CD14-positive monocyte (primary cell): Measurements from ENCODE around the gene LYRM1. TPM values are rescaled to one million over a fixed set of nuclear protein-coding genes. Genes with fewer than 3 reads are reported as not detected.

Experiments
- DNase-seq, 3 donors: peaks; one replicate each; pipeline ENCODE4 v3.0.0-alpha.2; 2011 to 2022
- H2AFZ ChIP-seq: 2 replicates; pipeline ENCODE4 v1.6.0; 2012; ENCODE audit warnings: mild to moderate bottlenecking, low read depth, low read length, inconsistent platforms; ENCODE audit not compliant: insufficient read depth, poor library complexity, severe bottlenecking
- H3K27ac ChIP-seq, 2 donors: 1 replicate in 1 of 2; 2 replicates in 1 of 2; pipeline ENCODE4 v1.5.1; 2012 to 2013; ENCODE audit warnings: low read length in 2 of 2, control low read depth in 1 of 2, inconsistent platforms in 1 of 2, low read depth in 1 of 2, mild to moderate bottlenecking in 1 of 2
- H3K27me3 ChIP-seq, 2 donors: one replicate each; pipeline versions ENCODE4 v1.6.0 to v1.6.1; 2011 to 2013; ENCODE audit warnings: low read length in 2 of 2; ENCODE audit not compliant: control insufficient read depth in 2 of 2, insufficient read depth in 2 of 2
- H3K36me3 ChIP-seq, 2 donors: replicated peaks in 1 of 2; 1 replicate in 1 of 2; 2 replicates in 1 of 2; pipeline versions ENCODE4 v1.5.1 to v1.6.1; 2012 to 2013; ENCODE audit warnings: low read length in 2 of 2, control low read depth in 1 of 2, inconsistent platforms in 1 of 2, mild to moderate bottlenecking in 1 of 2; ENCODE audit not compliant: insufficient read depth in 2 of 2, control insufficient read depth in 1 of 2
- H3K4me1 ChIP-seq, 2 donors: 1 replicate in 1 of 2; 2 replicates in 1 of 2; pipeline versions ENCODE4 v1.5.1 to v1.6.1; 2012 to 2013; ENCODE audit warnings: low read length in 2 of 2, control low read depth in 1 of 2, inconsistent platforms in 1 of 2, mild to moderate bottlenecking in 1 of 2, moderate library complexity in 1 of 2; ENCODE audit not compliant: insufficient read depth in 2 of 2, control insufficient read depth in 1 of 2
- H3K4me2 ChIP-seq: replicated peaks from 2 replicates; pipeline ENCODE3; 2012; ENCODE audit warnings: low read length, moderate library complexity, mild to moderate bottlenecking; ENCODE audit not compliant: poor library complexity, severe bottlenecking; ENCODE audit errors: extremely low read depth
- H3K4me3 ChIP-seq, 3 experiments: fragments of 200-600 bp in 1 of 3; sonication (generic) in 1 of 3; replicated peaks in 1 of 3; 1 replicate in 2 of 3; 2 replicates in 1 of 3; pipeline ENCODE4 v1.5.1; 2011 to 2013; ENCODE audit warnings: low read length in 3 of 3, mild to moderate bottlenecking in 3 of 3, control low read depth in 2 of 3, low read depth in 2 of 3, inconsistent platforms in 1 of 3, moderate library complexity in 1 of 3
- H3K79me2 ChIP-seq: 2 replicates; pipeline ENCODE4 v1.6.0; 2012; ENCODE audit warnings: mild to moderate bottlenecking, control low read depth, inconsistent platforms, low read length, moderate library complexity; ENCODE audit not compliant: insufficient read depth
- H3K9ac ChIP-seq: 2 replicates; pipeline ENCODE4 v1.6.0; 2017; ENCODE audit warnings: low read length, mild to moderate bottlenecking; ENCODE audit not compliant: insufficient read depth, poor library complexity, severe bottlenecking
- H3K9me3 ChIP-seq, 2 donors: replicated peaks in 1 of 2; 1 replicate in 1 of 2; 2 replicates in 1 of 2; pipeline versions ENCODE4 v1.5.1 to v1.6.1; 2012 to 2013; ENCODE audit warnings: low read length in 2 of 2, control low read depth in 1 of 2; ENCODE audit not compliant: control insufficient read depth in 1 of 2, insufficient read depth in 1 of 2
- H4K20me1 ChIP-seq: 2 replicates; pipeline ENCODE4 v1.6.0; 2012; ENCODE audit warnings: mild to moderate bottlenecking, low read length, control low read depth, moderate library complexity; ENCODE audit not compliant: insufficient read depth
- H3K27ac Mint-ChIP-seq, 7 donors: one replicate each; pipeline ENCODE4 v1.8.0; 2020; ENCODE audit warnings: mild to moderate bottlenecking in 7 of 7, mixed read lengths in 7 of 7, moderate library complexity in 6 of 7, inconsistent platforms in 2 of 7
- H3K27me3 Mint-ChIP-seq, 3 donors: one replicate each; pipeline ENCODE4 v1.8.0; 2021 to 2022; ENCODE audit warnings: low read depth in 3 of 3, mild to moderate bottlenecking in 3 of 3, mixed read lengths in 3 of 3, moderate library complexity in 3 of 3, inconsistent platforms in 1 of 3
- H3K36me3 Mint-ChIP-seq, 2 donors: one replicate each; pipeline ENCODE4 v1.8.0; 2020; ENCODE audit warnings: mixed read lengths in 2 of 2, inconsistent platforms in 1 of 2, mild to moderate bottlenecking in 1 of 2
- H3K4me1 Mint-ChIP-seq: one replicate; pipeline ENCODE4 v1.8.0; 2020; ENCODE audit warnings: mild to moderate bottlenecking, mixed read lengths
- H3K4me3 Mint-ChIP-seq, 2 donors: one replicate each; pipeline ENCODE4 v1.8.0; 2020; ENCODE audit warnings: mild to moderate bottlenecking in 2 of 2, mixed read lengths in 2 of 2, moderate library complexity in 1 of 2
- H3K9me3 Mint-ChIP-seq, 7 donors: one replicate each; pipeline ENCODE4 v1.8.0; 2020 to 2022; ENCODE audit warnings: mixed read lengths in 7 of 7, mild to moderate bottlenecking in 6 of 7, moderate library complexity in 6 of 7, inconsistent platforms in 2 of 7
- WGBS: methylation state at CpG from one replicate; pipeline ENCODE4 v1.1.5; 2013; ENCODE audit warnings: missing lambda C conversion rate; ENCODE audit not compliant: insufficient coverage; 5-methylcytosine and 5-hydroxymethylcytosine counted together
- intact Hi-C, 2 donors: fragments of 100-400 bp; cut with micrococcal nuclease; formaldehyde crosslinking; loops; one replicate each; pipeline versions ENCODE4 v1.15.0 to v1.15.1; 2023
- polyA plus RNA-seq, 3 donors: library from polyadenylated mRNA; depleted of rRNA in 1 of 3; unstranded in 2 of 3; stranded (reverse) in 1 of 3; fragments of 300-500 nt in 2 of 3; fragments of >200 nt in 1 of 3; fragmentation: Illumina TruSeq in 2 of 3; gene quantifications; 1 replicate in 2 of 3; 2 replicates in 1 of 3; pipeline ENCODE4 v1.2.3, GENCODE V29; 2012 to 2021
- TF ChIP-seq, protein P1 (sequence below): fragments of 200-600 bp; IDR thresholded peaks from one replicate; pipeline ENCODE4 v1.8.0; 2022; ENCODE audit warnings: antibody characterized with exemption, mild to moderate bottlenecking

The LYRM1 gene
- polyA plus RNA-seq, 3 donors = 14.8 to 29.5 (median 25.5) TPM

DNA sequence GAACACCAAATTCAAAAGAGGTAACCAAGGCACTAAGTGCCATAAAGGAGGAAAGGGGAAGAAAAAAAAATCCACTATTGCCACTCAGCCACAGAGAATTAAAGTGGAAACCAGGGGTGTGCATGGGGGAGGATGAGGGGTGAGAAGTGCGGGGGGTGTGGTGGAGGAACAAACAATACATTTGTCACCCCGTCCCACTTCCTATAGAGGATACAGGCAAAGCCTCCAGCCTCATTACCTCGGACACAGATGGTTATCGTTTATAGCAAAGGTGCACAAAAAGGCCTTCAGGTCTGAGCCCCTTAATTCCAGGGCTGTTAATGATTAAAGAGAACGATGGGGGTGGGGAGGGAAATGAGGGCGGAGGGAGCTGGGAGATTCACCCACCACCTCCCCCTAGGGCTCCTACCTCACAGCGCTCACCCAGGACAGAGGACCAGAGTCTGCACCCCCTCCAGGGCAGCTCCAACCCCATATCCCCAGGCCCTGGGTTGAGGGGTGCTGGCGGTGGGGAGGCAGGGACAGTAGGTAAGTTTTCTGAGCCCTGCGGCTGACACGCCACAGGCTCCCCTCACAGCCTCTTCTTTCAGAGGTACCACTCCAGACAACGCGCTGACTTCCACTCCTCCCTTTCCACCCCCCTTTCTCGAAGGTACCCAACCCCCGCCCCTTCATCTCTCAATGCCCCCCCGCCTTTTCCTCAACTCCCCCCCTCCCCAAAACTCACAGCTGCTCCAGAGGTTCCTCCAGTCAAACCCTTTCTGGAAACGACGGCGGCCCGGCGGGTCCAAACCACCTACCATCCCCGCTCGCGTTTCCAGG, 883 bp upstream of the LYRM1 start:
- WGBS = 0% methylated on average over 8 of the region's 23 CpGs
- peaks cover 0 to 6% (median 0%) of the 10 kb centered on the region in 3 donors for H3K27me3 Mint-ChIP-seq
- Histone ChIP-seq H3K27me3 (no peaks in the 10 kb centered on the region), H3K4me2 (peak overlapping the region; percentile 91), H3K4me3 (peak overlapping the region; percentile 53 to 83 (median 76)), H3K9ac (peak overlapping the region; percentile 91), H4K20me1 (peaks cover 24% of the 10 kb centered on the region), H3K9me3 (no peaks in the 10 kb centered on the region), H3K4me1 (peaks cover 46 to 66% of the 10 kb centered on the region in 2 donors), H3K27ac (peak overlapping the region; percentile 87 to 97), H3K79me2 (peaks cover 75% of the 10 kb centered on the region), H3K36me3 (peaks cover 0 to 13% of the 10 kb centered on the region in 2 donors), H2AFZ (peak overlapping the region; percentile 69)
- intact Hi-C loops = loop anchor here in 1 of 2 donors (10.0 kb wide), 1 partner anchor 155 kb away; the partner anchor contains the start of gene THUMPD1
- DNase-seq = peak in 2 of 3 donors; percentile 39 to 80
- TF ChIP-seq, protein P1, sequence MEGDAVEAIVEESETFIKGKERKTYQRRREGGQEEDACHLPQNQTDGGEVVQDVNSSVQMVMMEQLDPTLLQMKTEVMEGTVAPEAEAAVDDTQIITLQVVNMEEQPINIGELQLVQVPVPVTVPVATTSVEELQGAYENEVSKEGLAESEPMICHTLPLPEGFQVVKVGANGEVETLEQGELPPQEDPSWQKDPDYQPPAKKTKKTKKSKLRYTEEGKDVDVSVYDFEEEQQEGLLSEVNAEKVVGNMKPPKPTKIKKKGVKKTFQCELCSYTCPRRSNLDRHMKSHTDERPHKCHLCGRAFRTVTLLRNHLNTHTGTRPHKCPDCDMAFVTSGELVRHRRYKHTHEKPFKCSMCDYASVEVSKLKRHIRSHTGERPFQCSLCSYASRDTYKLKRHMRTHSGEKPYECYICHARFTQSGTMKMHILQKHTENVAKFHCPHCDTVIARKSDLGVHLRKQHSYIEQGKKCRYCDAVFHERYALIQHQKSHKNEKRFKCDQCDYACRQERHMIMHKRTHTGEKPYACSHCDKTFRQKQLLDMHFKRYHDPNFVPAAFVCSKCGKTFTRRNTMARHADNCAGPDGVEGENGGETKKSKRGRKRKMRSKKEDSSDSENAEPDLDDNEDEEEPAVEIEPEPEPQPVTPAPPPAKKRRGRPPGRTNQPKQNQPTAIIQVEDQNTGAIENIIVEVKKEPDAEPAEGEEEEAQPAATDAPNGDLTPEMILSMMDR = no peak
- H3K27ac Mint-ChIP-seq = peak overlapping the region; percentile 96 to 100 (median 99)
- H3K4me3 Mint-ChIP-seq = peak overlapping the region; percentile 89 to 95
- H3K9me3 Mint-ChIP-seq = peaks cover 0 to 2% (median 0%) of the 10 kb centered on the region in 7 donors
- peaks cover 64% of the 10 kb centered on the region for H3K4me1 Mint-ChIP-seq
- peaks cover 22 to 34% of the 10 kb centered on the region in 2 donors for H3K36me3 Mint-ChIP-seq

DNA sequence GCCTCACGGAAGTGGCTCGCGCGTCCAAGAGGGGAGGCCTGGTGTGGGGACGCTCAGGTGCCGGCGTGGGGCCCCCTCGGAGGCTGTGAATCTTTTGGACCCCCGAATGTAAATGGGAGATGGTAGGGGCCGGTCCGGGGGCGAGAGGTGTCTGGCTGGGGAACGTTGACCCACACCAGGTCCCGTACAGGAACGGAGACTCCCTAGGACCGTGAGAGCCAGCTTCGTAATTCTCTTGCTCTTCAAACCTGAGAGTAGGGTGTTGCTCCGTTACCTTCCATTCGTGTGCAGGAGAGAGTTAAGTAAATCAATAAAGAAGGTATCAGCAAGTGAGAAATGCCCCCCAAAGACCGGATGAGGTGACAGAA, 481 bp downstream of the LYRM1 start:
- Histone ChIP-seq H3K4me2 (peak overlapping the region; percentile 91), H3K27ac (peak overlapping the region; percentile 87 to 97), H3K36me3 (peaks cover 0 to under 1% of the 10 kb centered on the region in 2 donors), H3K4me3 (peak overlapping the region; percentile 53 to 83 (median 76)), H3K9ac (peak overlapping the region; percentile 91), H3K9me3 (no peaks in the 10 kb centered on the region), H4K20me1 (peaks cover 14% of the 10 kb centered on the region), H2AFZ (peak overlapping the region; percentile 54), H3K27me3 (no peaks in the 10 kb centered on the region), H3K79me2 (peaks cover 70% of the 10 kb centered on the region), H3K4me1 (peaks cover 60 to 80% of the 10 kb centered on the region in 2 donors)
- no peak for DNase-seq
- H3K4me1 Mint-ChIP-seq = peaks cover 77% of the 10 kb centered on the region
- peak overlapping the region; percentile 89 to 95 for H3K4me3 Mint-ChIP-seq
- peaks cover 0 to 2% (median 0%) of the 10 kb centered on the region in 7 donors for H3K9me3 Mint-ChIP-seq
- peak overlapping the region; percentile 96 to 100 (median 99) for H3K27ac Mint-ChIP-seq
- peaks cover 14 to 30% of the 10 kb centered on the region in 2 donors for H3K36me3 Mint-ChIP-seq
- WGBS = 1% methylated on average over 18 of the region's 20 CpGs
- intact Hi-C loops = no loop called here
- TF ChIP-seq, protein P1 = no peak
- peaks cover 0 to 6% (median 0%) of the 10 kb centered on the region in 3 donors for H3K27me3 Mint-ChIP-seq
